ENCODE measurements around the gene COL13A1.
A peak's percentile ranks its signal among the peaks of the same experiment; 100 is the strongest.

Gene COL13A1

GRCh38 chr10:69963835-69964710, 162.4 kb downstream of the COL13A1 start:
- DNase-seq (ENCODE audit: low spot score in 2 of 2) (no peak), ATAC-seq (ENCODE audit: low read depth) (no peak)
- Mint-ChIP-seq H3K27me3 (peaks cover 7% of the 10 kb centered on the region), H3K4me1 (peaks cover 17% of the 10 kb centered on the region), H3K27ac (no peak overlapping the region), H3K4me3 (no peak overlapping the region), H3K9me3 (no peaks in the 10 kb centered on the region), H3K36me3 (no peaks in the 10 kb centered on the region)

GRCh38 chr10:69965086-69965485, 163.4 kb downstream of the COL13A1 start:
- H3K9me3 Mint-ChIP-seq: no peaks in the 10 kb centered on the region
- DNase-seq (ENCODE audit: low spot score in 2 of 2) (no peak), ATAC-seq (ENCODE audit: low read depth) (no peak)
- H3K4me1 Mint-ChIP-seq: peaks cover 12% of the 10 kb centered on the region
- H3K4me3 Mint-ChIP-seq: no peak overlapping the region
- H3K27ac Mint-ChIP-seq: no peak overlapping the region
- H3K27me3 Mint-ChIP-seq: peaks cover 7% of the 10 kb centered on the region
- H3K36me3 Mint-ChIP-seq: no peaks in the 10 kb centered on the region

- Mint-ChIP-seq H3K36me3 (no peaks in the 10 kb centered on the region), H3K4me1 (peaks cover 12% of the 10 kb centered on the region), H3K9me3 (no peaks in the 10 kb centered on the region), H3K27ac (no peak overlapping the region), H3K27me3 (peaks cover 7% of the 10 kb centered on the region), H3K4me3 (no peak overlapping the region)
- peak in 1 of 2 donors; percentile 7 for DNase-seq (ENCODE audit: low spot score in 2 of 2)
- ATAC-seq (ENCODE audit: low read depth): no peak
Measured at GRCh38 chr10:69965919-69966662, 164.4 kb downstream of the COL13A1 start.

GRCh38 chr10:69968830-69969229, 167.1 kb downstream of the COL13A1 start:
- H3K27ac Mint-ChIP-seq: no peak overlapping the region
- H3K27me3 Mint-ChIP-seq: peaks cover 12% of the 10 kb centered on the region
- H3K9me3 Mint-ChIP-seq: no peaks in the 10 kb centered on the region
- no peaks in the 10 kb centered on the region for H3K4me1 Mint-ChIP-seq
- no peaks in the 10 kb centered on the region for H3K36me3 Mint-ChIP-seq
- ATAC-seq (ENCODE audit: low read depth) (no peak), DNase-seq (ENCODE audit: low spot score in 2 of 2) (peak in 1 of 2 donors; percentile 6)
- H3K4me3 Mint-ChIP-seq: no peak overlapping the region

GRCh38 chr10:69969977-69970376, 168.3 kb downstream of the COL13A1 start:
- ATAC-seq (ENCODE audit: low read depth) (no peak), DNase-seq (ENCODE audit: low spot score in 2 of 2) (no peak)
- H3K4me1 Mint-ChIP-seq: no peaks in the 10 kb centered on the region
- H3K27ac Mint-ChIP-seq: no peak overlapping the region
- H3K27me3 Mint-ChIP-seq: peaks cover 16% of the 10 kb centered on the region
- H3K9me3 Mint-ChIP-seq: no peaks in the 10 kb centered on the region
- no peak overlapping the region for H3K4me3 Mint-ChIP-seq
- H3K36me3 Mint-ChIP-seq: no peaks in the 10 kb centered on the region

- Mint-ChIP-seq H3K27me3 (peaks cover 21% of the 10 kb centered on the region), H3K36me3 (no peaks in the 10 kb centered on the region), H3K4me3 (no peak overlapping the region), H3K9me3 (peaks cover 1% of the 10 kb centered on the region), H3K4me1 (no peaks in the 10 kb centered on the region), H3K27ac (no peak overlapping the region)
- no peak for ATAC-seq (ENCODE audit: low read depth)
- DNase-seq (ENCODE audit: low spot score in 2 of 2): no peak
Measured at GRCh38 chr10:69972981-69973397, 171.3 kb downstream of the COL13A1 start.

- Mint-ChIP-seq H3K36me3 (no peaks in the 10 kb centered on the region), H3K27ac (no peak overlapping the region), H3K9me3 (peaks cover 6% of the 10 kb centered on the region), H3K4me3 (no peak overlapping the region), H3K27me3 (peaks cover 22% of the 10 kb centered on the region), H3K4me1 (no peaks in the 10 kb centered on the region)
- ATAC-seq (ENCODE audit: low read depth) (no peak), DNase-seq (ENCODE audit: low spot score in 2 of 2) (no peak)
Measured at GRCh38 chr10:69973678-69974077, 172.0 kb downstream of the COL13A1 start.

GRCh38 chr10:69974551-69975155, 172.9 kb downstream of the COL13A1 start:
- no peaks in the 10 kb centered on the region for H3K36me3 Mint-ChIP-seq
- H3K4me3 Mint-ChIP-seq: no peak overlapping the region

GRCh38 chr10:69976795-69977546, 175.3 kb downstream of the COL13A1 start:
- H3K9me3 Mint-ChIP-seq: peaks cover 20% of the 10 kb centered on the region
- DNase-seq (ENCODE audit: low spot score in 2 of 2): no peak
- no peak overlapping the region for H3K4me3 Mint-ChIP-seq
- peaks cover 24% of the 10 kb centered on the region for H3K27me3 Mint-ChIP-seq
- H3K27ac Mint-ChIP-seq: no peak overlapping the region
- H3K36me3 Mint-ChIP-seq: peaks cover 7% of the 10 kb centered on the region
- ATAC-seq (ENCODE audit: low read depth): no peak
- no peaks in the 10 kb centered on the region for H3K4me1 Mint-ChIP-seq

More at GRCh38 chr10:69974551-69975155, 172.9 kb downstream of the COL13A1 start:
- ATAC-seq (ENCODE audit: low read depth) (no peak), DNase-seq (ENCODE audit: low spot score in 2 of 2) (no peak)
- H3K27ac Mint-ChIP-seq: no peak overlapping the region
- peaks cover 7% of the 10 kb centered on the region for H3K9me3 Mint-ChIP-seq
- no peaks in the 10 kb centered on the region for H3K4me1 Mint-ChIP-seq
- H3K27me3 Mint-ChIP-seq: peaks cover 22% of the 10 kb centered on the region

GRCh38 chr10:69979174-69979573, 177.5 kb downstream of the COL13A1 start:
- no peak for ATAC-seq (ENCODE audit: low read depth)
- Mint-ChIP-seq H3K27ac (no peak overlapping the region), H3K27me3 (peaks cover 21% of the 10 kb centered on the region), H3K36me3 (peaks cover 7% of the 10 kb centered on the region), H3K9me3 (peaks cover 25% of the 10 kb centered on the region), H3K4me3 (no peak overlapping the region), H3K4me1 (no peaks in the 10 kb centered on the region)
- no peak for DNase-seq (ENCODE audit: low spot score in 2 of 2)

- DNase-seq (ENCODE audit: low spot score in 2 of 2) (no peak), ATAC-seq (ENCODE audit: low read depth) (no peak)
- Mint-ChIP-seq H3K27ac (no peak overlapping the region), H3K4me1 (no peaks in the 10 kb centered on the region), H3K27me3 (peaks cover 15% of the 10 kb centered on the region), H3K36me3 (peaks cover 7% of the 10 kb centered on the region), H3K4me3 (no peak overlapping the region), H3K9me3 (peaks cover 25% of the 10 kb centered on the region)
Measured at GRCh38 chr10:69980672-69981071, 179.0 kb downstream of the COL13A1 start.

- H3K36me3 Mint-ChIP-seq: no peaks in the 10 kb centered on the region
- DNase-seq (ENCODE audit: low spot score in 2 of 2) (no peak), ATAC-seq (ENCODE audit: low read depth) (no peak)
- H3K27me3 Mint-ChIP-seq: peaks cover 3% of the 10 kb centered on the region
- peaks cover 1% of the 10 kb centered on the region for H3K9me3 Mint-ChIP-seq
- no peak overlapping the region for H3K27ac Mint-ChIP-seq
- no peaks in the 10 kb centered on the region for H3K4me1 Mint-ChIP-seq
- H3K4me3 Mint-ChIP-seq: no peak overlapping the region
Measured at GRCh38 chr10:69988094-69988493, 186.4 kb downstream of the COL13A1 start.

GRCh38 chr10:69991151-69991550, 189.4 kb downstream of the COL13A1 start:
- DNase-seq (ENCODE audit: low spot score in 2 of 2) (no peak), ATAC-seq (ENCODE audit: low read depth) (no peak)
- no peaks in the 10 kb centered on the region for H3K9me3 Mint-ChIP-seq
- no peaks in the 10 kb centered on the region for H3K36me3 Mint-ChIP-seq
- no peak overlapping the region for H3K27ac Mint-ChIP-seq
- peaks cover 2% of the 10 kb centered on the region for H3K4me1 Mint-ChIP-seq
- H3K4me3 Mint-ChIP-seq: no peak overlapping the region
- no peaks in the 10 kb centered on the region for H3K27me3 Mint-ChIP-seq
